IPS-18c (cell line): ENCODE data around the gene RAB7B.

Experiments used
- H3K4me3 ChIP-seq: 2 replicates; pipeline ENCODE4 v1.7.0; 2013; ENCODE audit warnings: low read depth, mild to moderate bottlenecking, low read length, moderate library complexity; ENCODE audit not compliant: insufficient read depth
- H3K9me3 ChIP-seq: one replicate; pipeline ENCODE4 v1.6.1; 2013; ENCODE audit warnings: mild to moderate bottlenecking, low read length, moderate library complexity; ENCODE audit not compliant: control insufficient read depth, insufficient read depth

Gene RAB7B

DNA sequence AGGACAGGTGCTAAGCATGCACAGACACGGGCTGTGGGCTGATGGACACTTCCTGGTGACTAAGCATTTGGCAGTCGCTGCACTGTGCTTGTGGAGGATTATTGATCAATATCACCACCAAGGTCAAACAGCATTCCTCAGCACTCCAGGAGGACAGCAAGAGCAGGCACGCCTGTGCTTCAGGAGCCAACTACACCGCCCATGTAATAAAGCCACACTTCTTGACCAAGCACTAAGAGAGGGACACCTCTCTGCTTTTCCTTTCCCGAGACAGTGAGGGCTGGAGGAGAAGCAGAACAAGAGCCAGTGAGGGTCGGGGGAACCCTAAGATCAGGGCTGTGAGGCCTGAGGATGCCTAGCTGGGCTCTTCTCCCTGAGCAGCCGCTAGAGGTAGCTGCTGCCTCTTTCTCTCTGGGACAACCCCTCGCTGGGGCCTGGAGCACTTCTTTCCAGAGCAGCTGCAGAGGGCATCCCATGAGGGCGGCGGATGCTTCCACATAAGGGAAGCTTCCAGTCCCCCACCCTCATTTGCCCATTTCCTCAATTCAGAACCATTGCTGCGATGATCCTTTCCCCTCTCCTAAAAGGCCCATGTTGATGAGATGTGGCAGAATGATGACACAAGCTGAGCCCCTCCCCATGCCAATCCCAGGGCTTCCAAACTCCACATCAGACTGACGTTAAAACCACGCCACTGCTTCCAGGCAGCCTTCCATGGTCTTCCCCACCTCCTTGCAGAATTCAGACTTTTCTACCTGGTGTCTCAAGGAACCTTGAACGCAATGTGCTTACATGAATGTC, 19.1 kb downstream of the RAB7B start:
- H3K4me3 ChIP-seq = no peak overlapping the region

DNA sequence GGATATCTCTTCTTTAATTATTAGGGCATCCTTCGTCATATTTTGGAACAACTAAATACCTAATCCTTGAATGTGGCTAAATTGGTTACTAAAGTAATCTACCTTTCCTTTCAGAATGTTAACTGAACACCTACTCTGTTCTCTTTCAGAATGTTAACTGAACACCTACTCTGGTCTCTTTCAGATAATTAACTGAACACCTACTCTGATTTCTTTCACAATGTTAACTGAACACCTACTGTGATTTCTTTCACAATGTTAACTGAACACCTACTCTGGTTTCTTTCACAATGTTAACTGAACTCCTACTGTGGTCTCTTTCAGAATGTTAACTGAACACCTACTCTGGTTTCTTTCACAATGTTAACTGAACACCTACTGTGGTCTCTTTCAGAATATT, 21.9 kb downstream of the RAB7B start:
- H3K4me3 ChIP-seq = no peak overlapping the region
- no peaks in the 10 kb centered on the region for H3K9me3 ChIP-seq

More for the DNA sequence above, 19.1 kb downstream of the RAB7B start:
- no peaks in the 10 kb centered on the region for H3K9me3 ChIP-seq

DNA sequence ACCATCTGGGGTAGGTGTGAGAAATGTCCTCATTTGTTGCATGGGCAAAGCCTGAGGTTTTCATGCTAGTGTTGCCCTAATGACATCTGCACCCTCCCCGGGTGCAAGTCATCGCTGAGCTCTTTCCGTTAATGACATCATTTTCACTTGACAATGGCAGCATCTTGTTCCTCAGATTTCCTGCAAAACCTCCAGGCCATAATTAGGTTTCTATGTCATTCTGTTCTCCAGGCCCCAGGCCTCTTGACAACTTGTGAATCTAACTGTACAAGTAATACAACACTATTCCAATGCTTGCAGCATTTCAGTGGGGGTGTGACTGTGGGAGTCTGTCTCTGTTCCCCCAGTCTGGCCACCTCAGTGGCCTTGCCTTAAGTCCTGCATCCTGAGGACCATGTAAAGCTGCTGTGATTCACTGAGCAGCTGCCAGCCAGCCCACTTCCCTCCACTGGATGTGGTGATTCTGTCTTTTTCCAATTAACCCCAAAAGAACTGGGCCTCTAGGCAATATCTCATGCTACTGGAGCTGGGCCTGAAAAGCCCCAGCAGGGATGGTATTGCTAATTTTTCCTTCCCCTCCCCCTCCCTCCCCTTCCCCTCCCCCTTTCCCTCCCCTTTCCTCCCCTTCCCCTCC, 22.8 kb downstream of the RAB7B start:
- Histone ChIP-seq H3K4me3 (no peak overlapping the region), H3K9me3 (no peaks in the 10 kb centered on the region)

DNA sequence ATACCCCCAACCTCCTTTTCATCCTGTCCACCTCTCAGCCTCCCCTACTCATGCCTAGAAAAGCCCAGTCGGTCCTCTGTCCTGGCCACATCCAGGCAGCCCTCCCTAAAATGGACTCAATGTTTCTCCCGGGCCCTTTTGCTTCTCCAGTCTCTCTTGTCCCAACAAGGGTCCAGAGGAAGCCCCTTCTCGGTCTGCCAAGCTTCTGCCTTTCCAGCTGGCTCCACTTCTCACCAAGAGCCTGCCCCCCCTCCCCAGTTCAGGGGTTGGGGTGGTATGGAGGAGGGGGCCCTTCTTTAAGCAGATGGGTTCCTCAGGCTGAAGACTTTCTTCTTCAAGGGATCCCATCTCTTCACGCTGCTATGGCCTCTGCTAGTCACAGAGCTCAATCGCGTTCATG, 23.9 kb downstream of the RAB7B start:
- no peaks in the 10 kb centered on the region for H3K9me3 ChIP-seq
- no peak overlapping the region for H3K4me3 ChIP-seq

DNA sequence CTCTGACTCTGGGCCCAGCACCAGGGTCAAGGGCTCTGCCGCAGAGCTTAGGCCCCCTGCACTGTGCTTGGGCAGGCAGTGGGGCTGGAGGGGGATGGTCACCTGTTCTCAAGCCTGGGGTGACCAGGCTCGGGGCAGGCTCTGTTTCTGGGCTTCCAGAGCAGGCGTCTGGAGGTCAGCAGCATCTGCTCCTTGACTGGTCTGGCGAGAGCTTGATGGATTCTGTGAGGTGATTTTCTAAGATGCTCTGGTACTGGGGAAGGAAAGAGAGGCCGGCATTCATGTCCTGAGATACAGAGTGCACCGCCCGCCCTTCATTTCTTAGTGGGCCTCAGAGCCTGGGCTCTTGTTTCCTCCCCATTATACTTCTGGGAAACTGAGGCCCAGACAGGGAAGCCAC, 24.5 kb downstream of the RAB7B start:
- no peaks in the 10 kb centered on the region for H3K9me3 ChIP-seq
- no peak overlapping the region for H3K4me3 ChIP-seq

DNA sequence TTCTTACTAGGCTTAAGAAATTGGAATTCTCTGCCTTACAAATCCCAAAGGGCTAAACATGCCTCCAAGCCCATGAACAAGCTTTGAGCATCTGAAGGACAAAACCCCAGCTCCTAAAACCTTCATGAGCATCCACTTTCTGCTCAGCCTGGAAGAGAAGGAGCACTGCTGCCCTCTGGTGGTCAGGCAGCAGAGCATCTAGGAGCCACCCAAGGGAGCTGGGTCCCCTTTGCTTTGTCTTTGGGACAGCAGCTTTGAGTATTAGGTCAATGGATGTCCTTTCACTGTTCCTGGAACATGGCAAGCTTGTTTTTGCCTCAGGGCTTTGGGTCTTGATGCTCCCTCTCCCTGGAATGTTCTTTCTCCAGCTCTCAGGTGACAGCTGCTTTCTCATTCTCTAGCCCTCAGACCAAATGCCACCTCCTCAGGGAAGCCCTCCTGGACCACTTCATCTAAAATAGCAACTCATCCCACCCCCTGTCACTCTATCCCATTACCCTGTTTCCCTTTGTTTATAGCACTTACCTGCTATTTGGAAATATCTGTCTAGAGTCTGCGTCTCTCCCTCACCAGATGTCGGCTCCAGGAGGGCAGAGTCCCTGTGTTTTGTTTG, 25.7 kb downstream of the RAB7B start:
- Histone ChIP-seq H3K9me3 (no peaks in the 10 kb centered on the region), H3K4me3 (no peak overlapping the region)

DNA sequence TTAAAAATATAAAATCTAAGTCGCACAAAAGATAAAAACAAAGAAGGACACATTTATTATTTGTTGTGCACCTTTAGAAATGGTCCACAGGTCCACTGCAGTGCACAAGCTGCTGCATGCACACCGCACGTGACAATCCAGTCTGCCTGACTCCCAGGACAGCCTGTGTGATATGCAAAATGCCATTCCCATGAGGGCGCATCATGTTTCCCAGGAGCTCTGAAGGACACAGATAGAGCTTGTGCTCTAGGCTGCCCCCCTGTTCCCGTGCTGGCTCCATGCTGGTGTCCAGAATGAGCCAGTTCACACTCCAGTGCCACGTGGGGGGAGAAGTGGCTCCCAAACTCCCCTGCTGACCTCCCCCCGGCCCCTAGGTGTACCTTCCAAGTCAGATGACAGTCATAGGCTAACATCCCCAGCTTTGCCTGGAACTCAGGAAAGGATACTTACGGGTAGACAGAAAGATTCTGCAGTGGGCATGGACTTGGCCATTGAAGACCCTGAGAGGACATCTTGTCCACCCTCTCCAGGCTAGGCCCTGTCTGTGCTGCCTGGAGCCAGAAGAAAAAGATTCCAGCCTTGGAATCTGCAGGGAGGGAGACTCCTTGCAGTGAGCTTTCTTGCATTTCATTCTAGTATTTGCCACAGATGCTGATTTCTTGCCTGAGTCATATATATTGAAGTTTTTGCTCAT, 26.3 kb downstream of the RAB7B start:
- Histone ChIP-seq H3K4me3 (no peak overlapping the region), H3K9me3 (no peaks in the 10 kb centered on the region)

DNA sequence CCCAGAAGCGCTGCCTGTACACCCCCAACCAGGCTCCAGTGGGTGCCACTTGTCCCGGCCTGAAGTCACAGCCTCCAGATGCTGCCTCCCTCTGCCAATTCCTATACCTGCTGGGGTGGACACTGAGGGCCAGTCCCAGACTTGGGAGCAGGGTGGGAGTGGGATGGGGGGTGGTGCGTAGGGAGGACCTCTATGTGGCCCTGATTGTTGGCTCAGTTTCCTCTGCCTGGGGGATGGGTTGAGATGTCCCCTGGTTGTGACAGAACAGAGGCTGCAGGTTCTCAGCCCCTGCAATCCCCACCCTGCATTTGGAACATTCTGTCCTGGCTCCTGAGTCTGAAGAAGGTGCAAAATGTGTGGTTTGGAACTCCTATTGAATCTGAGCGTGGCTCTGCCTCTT, 27.2 kb downstream of the RAB7B start:
- Histone ChIP-seq H3K4me3 (no peak overlapping the region), H3K9me3 (no peaks in the 10 kb centered on the region)

DNA sequence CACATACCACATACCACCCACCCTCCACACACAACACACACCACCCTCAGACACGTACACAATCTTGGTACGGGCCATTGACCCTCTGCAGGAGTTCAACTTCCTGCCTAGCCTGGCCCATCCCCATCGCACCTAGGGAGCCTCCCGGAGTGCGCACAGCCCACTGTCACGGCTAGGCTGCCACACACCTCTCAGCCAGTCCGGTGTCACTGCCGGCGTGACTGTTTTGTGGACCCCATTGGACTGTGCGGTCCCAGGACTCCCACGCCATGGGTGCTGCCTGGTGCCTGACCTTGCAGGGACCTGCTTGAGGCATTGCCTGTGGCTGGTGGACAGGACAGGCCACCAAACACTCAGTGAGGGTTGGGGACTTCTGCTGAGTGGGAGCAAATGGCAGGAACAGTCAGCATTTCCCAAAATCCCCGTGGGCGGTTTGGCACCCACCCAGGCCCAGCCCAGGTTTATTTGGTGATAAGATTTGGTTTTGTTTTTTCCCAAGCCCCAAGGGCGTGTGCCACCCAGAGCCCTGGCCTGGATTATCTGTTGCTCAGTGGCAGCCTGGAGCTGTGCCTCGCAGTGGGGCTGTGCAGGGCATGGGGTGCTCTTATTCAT, 27.7 kb downstream of the RAB7B start:
- Histone ChIP-seq H3K9me3 (no peaks in the 10 kb centered on the region), H3K4me3 (no peak overlapping the region)

DNA sequence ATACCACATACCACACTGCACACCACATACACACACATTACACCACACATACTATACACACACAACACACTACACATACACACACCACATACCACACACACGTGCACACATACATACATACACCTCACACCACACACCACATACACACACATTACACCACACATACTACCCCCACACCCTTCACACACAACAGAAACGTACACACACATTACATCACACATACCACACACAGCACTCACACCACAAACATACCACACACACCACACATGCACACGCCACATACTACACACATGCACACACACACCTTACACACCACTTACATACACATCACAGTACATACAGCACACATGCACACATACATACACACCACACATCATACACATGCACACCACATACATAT, 28.5 kb downstream of the RAB7B start:
- H3K4me3 ChIP-seq = no peak overlapping the region

DNA sequence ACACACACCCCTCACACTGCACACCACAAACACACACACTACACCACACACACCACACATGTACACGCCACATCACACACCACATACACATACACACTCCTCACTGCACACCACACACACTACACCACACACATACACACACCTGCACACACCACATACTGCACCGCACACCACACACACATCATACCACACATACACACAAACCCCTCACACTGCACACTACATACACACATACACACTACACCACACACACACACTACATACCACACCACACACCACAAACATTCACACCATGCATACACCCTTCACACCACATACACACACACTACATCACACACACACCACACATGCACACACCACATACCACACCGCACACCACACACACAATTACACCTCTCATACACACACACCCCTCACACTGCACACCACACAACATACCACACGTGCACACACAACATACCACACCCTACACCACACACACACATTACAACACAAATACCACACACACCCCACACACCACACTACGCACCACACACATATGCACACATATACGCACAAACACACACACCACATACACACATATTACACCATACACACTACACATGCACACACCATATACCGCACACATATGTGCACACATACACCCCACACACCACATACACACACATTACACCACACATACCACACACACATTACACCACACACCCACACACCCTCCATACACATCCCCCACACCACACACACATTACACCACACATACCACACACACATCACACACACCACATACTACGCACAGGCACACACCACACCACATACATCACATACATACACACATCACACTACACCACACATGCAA, 29.6 kb downstream of the RAB7B start:
- H3K4me3 ChIP-seq = no peak overlapping the region
- no peaks in the 10 kb centered on the region for H3K9me3 ChIP-seq

More for the DNA sequence above, 28.5 kb downstream of the RAB7B start:
- no peaks in the 10 kb centered on the region for H3K9me3 ChIP-seq

DNA sequence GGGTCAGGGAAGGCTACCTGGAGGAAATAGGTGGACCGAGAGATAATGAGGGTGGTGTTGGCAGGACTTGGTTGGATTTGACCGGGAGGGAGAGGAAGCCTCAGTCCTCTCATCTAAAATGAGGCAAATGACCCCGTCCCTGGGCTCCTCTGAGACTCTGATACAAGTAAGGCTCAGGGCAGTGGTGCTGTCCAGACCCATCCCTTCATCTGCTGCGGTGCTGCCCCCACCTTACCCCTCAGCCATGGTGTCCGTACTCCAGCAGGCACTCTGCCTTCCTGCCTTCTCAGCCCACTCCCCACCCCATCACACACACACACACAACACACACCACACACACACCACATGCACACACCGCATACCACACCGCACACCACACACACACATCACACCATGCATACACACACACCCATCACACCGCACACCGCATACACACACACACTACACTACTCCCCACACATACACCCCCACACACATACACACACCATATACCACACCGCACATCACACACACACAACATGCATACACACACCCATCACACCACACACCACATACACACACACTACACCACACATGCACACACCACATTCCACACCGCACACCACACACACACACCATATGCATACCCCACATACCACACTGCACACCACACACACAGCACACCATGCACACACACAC, 30.6 kb downstream of the RAB7B start:
- Histone ChIP-seq H3K9me3 (no peaks in the 10 kb centered on the region), H3K4me3 (no peak overlapping the region)

DNA sequence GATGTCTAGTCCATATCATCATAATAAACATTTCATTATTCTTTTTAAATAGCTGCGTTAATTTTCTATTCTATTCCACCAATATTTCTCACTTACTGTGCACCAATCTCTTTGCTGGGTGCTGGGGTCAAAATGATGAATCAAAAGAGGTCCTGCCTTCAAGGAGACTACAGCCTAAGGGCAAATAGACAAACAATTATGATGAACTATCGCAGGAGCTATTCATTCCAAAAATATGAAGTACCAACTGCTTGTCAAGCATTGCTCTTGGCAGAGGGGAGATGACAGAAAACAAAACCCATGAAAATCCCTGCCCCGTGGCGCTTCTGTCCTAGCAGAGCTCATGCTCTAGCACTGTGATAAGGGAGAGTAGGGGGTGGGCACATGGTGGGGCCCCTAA, 31.1 kb downstream of the RAB7B start:
- no peaks in the 10 kb centered on the region for H3K9me3 ChIP-seq
- no peak overlapping the region for H3K4me3 ChIP-seq

DNA sequence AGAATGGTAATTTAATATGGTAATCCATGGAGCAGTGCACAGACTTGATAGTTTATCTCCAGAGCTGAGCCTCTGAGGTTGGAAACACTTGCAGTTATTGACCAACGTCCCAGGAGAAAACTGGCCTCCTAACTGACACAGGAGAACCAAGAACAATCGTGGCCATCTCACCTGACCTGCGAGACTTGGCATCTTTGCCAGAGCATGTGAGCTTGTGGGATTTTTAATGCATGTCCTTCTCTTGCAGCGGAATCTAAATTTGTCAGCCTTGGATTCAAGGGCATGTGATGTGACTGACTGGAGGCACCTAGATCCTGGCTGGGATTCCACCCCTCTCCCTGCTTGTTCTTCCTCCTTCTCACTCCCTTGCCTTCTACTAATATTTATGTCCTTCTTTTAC, 32.1 kb downstream of the RAB7B start:
- no peak overlapping the region for H3K4me3 ChIP-seq
- no peaks in the 10 kb centered on the region for H3K9me3 ChIP-seq

DNA sequence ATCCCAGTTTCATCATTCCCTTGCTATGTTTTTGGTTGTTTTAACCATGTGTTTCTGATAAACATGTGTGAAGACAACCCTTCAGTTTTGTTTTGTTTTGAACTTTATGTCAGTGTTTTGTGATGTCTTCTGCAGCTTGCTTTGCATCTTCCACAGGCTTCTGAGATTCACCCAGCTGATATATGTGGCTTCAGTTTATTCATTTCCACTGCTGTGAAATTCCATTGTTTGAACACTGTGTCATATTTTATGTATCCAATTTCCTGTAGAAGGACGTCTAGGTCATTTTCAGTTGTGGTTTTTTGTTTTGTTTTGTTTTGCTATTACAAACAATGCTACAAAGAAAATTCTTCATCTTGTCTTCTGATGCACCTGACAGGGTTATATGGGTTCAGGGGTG, 32.7 kb downstream of the RAB7B start:
- H3K9me3 ChIP-seq = no peaks in the 10 kb centered on the region
- H3K4me3 ChIP-seq = no peak overlapping the region

DNA sequence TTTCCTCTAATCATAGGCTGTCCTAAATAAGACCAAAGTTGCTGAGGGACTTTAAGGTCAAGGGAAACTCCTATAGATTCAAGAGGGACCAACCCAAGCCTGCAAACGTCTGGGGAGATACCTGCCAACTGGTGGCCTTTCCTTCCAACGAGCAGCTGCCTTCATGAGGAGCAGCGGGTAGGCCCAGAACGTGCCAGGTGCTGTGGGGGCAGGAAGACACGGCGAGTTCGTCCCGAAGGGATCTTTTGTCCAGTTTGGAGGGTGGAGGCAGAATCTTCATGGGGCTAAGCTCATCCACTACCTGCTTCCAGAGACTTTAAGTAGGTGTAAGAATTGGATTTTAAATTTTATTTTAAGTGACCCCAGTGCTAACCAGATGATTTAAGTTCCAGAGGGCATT, 34.0 kb downstream of the RAB7B start:
- Histone ChIP-seq H3K4me3 (no peak overlapping the region), H3K9me3 (no peaks in the 10 kb centered on the region)
